ENCODE results near the gene TPH2.

The TPH2 gene

DNA sequence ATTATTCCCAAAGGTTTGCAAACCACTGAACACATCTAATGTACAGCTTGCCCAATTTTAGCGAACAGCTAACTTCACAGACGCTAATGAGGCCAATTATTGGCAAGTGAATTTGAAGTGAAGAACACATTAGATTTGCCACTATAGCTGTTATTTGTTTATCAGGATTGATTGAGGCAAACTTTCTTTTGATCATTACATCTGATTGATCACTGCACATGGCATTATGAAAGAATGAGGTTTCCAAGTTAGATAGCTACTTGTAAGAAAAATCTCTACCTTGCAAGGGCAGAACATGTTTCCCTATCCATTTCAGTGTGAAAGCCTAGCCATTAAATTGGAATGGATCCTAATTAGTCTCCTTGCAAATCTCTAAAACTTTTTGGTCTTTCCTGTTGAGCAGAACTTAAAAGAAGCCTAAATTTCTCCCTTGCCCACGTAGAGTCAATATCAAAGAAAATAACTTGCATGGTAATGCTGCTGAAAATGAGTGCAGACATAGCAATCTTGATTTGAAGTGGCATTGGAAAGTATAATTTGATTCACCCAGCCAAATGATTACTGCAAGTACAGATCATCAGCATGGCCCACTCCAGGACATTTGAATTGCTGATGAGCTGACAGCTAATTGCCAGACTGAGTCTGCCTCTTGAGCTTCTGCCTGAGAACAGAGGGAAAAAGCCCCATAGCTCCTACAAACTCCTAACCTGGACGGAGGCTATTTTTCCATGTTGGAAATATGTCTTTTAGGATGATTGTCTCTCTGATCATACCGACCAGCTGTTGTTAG, 98.6 kb downstream of the TPH2 start:
- no peak for DNase-seq

DNA sequence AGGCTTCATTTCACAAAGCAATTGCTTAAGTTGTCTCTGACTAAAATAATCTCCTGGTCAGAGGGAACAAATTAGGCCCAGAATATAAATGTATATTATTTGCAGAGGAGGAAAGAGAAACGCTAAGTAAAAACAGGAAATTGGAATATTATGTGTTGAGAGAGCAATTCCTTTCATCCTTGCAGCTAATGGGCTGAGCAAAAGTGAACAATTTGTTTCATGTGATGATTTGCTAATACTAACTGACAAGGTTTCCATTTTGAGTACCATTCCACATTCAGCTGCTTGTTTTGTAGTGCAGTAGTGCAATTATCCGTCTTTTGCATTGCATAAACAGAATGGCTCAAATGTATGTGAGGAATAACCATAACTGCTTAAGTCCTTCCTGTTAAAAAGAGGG, 103.2 kb downstream of the TPH2 start:
- no peak for DNase-seq

DNA sequence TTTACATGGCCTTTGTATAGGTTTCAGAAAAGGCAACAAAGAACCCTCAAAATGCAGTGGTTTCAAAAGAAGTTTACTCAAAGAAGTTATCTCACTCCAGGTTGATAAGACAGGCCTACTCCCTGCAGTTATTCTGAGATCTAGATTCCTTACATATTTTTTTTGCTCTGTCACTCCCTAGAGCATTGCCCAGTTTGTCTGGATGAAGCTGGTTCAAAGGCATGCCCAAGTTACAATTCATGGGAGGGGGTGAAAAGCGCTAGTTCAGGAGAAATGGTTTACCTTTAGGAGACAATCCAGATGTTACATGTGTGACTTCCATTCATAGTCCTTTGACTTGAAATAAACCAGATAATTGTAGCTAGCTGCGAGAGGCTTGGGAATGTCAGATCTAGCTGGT, 115.0 kb downstream of the TPH2 start:
- no peak for DNase-seq

DNA sequence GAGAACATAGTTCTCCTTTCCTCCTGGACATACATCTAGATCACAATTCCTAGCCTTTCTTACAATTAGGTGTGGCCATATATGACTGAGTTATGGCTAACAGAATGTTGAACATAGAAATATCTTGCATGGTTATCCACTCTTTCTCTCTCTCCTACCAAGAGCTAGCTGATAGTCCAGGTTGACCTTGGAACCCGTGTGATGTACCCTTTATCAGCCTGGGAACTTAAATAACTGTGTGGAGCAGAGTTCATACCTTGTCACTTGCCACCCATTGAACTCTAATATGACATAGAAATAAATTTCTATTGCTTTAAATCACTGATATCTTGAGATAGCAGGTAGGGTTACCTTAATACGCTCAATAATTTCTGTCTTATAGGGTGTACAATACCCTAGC, 115.9 kb downstream of the TPH2 start:
- DNase-seq: no peak

DNA sequence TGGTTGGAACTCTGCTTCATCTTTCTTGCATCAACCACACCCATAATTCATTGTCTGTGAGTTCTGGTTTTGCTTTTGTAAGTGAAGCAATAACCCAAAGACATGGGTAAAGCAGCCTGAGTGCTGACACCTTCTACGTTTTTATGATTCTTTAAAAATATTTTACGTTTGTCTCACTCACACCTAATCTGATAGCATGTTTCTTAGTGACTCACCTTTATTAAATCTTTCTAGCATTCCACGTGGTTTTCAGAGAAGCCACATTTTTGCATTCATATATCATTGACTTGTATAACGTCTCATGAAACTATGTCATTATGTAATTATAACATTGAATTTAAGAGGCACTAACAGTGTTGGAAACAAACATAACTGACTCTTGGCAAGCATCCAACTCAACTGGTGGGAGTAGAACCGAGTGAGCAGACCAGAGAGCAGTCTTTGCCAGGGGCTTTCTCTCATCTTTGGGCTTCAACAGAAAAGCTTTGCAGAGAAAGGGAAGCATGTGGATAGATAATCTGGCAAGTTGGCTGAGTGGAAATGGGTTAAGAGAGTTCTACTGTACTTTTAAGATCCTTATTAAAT, 118.8 kb downstream of the TPH2 start:
- DNase-seq: peak; percentile 30

DNA sequence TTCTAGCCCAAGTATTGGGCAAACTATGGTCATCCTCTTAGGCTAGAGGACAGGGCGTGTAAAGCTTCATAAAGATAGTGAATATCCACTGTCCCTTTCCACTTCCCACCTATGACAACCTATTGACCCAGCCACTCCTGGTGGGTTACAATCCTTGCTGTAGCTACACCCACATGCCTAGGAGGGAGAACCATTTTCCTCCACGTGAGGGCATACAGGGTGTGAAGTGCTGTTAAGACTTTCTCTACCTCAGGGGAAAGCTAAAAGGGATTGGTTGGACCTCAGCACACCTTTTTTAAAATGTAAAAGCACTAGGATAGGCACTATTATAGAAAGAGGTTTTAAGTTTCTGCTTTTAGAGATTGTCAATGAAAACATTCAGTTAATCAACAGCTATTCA, 124.4 kb downstream of the TPH2 start:
- no peak for DNase-seq

DNA sequence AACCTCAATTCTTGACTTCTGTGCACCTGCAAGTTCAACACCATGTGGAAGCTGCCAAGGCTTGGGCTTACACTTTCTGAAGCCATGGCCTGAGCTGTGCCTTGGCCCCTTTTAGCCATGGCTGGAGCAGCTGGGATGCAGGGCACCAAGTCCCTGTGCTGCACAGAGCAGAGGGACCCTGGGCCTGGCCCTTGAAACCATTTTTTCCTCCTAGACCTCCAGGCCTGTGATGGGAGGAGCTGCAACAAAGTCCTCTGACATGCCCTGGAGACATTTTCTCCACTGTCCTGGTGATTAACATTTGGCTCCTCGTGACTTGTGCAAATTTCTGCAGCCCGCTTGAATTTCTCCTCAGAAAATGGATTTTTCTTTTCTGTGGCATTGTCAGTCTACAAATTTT, 132.4 kb downstream of the TPH2 start:
- no peak for DNase-seq

DNA sequence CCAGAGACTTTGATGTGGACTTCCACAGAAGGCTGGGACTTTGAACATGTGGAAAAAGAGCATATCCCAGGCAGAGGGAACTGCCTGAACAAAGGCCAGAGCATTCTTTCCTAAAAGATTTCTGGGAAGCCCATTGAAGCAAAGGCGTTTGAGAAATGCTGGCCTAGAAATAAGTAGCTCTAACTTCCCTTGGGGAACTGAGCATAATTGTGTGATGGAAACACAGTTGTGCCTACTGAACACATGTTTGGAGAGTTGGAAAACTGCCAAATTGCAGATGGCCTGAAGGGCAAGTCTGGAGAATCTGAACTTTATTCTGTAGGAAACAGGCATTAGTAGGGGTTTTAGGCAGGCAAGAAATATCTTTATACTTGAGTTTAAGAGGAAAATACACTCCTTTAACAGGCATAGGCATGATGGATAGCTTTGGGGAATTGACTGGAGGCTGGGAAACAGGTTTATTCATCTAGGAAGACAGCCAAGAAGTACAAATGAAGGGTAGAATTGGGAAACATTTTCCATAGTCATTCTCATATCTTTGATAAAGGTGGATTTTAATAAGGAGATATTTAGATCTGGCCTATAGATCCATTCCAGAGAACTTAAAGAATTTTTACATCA, 134.1 kb downstream of the TPH2 start:
- no peak for DNase-seq

DNA sequence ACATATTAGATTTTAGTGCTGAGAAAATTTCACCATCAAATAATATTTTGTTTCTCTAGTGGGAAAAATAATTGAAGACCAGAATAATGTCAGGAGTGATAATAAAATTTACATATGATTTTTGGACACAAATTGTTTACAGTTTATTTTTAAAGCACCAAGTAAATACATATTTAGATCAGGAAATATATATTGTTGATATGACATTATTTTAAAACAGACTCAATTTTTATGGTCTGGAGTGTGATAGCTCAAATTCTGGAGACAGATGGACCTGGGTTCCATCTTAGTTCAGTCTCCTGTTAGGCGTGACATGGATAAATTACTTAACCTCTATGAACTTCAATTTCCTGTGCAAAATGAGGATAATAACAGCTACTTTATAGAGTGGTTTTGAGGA, 135.4 kb downstream of the TPH2 start:
- DNase-seq: no peak

DNA sequence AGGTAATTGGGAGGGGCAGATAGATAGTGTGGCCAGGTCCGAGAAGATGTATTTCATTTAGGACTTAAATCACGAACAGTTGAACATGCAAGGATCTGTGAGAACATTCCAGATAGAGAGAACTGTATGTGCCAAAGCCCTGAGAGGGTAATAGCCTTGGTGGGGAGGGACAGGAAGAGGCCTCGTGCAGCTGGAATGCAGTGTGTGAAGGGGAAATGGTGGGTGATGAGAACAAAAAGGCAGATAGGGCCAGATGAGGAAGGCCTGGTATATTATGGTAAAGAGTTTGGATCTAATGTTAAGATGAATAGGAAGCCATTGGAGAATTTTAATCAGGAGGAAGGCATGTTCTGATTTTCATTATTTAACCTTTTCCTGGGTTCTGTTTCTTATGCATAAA, 136.3 kb downstream of the TPH2 start:
- no peak for DNase-seq

DNA sequence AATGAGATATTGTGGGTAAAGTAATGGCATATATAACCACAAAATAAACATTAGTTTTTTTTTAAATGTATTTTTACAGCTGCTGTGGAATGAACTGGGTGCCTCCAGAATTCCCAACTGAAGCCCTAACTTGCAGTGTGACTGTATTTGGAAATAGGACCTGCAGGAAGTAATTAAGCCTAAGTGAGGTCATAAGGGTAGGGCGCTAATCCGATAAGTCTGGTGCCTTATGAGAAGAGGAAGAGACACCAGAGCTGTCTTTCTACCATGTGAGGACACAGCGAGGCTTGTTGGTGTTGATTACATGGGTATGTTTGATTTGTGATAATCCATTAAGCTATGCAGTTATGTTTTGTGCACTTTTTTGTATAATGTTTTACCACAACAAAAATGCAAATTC, 136.8 kb downstream of the TPH2 start:
- no peak for DNase-seq

DNA sequence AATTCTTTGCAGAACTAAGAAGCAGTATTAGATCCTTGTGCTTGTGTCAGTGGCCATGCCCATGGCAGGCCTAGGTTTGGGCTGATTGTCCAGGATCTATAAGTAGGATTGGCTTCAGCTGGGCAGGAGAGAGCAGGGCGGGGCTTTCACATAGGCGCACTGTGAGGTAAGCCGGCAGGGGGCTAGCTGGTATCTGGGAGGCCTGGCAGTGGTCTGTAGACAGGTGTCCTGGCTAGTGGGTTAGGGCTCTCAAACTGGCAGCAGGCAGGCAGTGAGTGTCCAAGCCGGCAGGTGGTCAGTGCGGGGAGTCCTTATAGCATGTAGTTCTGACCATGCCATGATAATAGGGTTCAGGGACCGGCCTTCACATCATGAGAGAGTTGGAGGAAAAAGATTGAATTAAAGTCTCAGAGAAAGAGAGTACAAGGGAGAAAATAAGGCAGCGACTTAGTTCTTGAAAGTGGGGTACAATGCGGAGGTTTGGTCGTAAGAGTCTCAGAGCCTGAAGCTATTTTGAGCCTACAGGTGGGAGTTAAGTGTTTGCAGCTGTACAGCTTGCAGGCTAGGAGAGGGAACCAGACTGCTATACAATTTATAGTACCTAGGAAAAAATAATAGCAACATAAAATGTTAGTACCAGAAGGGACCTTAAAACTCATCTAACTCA, 137.4 kb downstream of the TPH2 start:
- no peak for DNase-seq

DNA sequence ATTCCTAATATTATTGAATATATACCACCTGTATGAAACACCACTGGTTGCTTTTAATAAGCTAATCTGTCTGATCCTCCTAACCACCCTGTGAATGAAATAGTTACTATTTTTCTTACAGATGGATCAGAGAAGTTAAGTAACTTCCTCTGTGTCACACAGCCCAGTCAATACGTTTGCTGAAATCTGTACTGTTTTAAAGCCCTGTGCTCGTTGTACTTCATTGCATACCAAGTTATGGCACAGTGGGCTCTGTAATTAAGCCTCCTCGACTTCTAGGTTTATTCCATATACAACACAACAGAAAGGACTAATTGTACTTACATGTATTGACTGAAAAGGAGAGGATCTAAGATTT, 137.9 kb downstream of the TPH2 start:
- no peak for DNase-seq

DNA sequence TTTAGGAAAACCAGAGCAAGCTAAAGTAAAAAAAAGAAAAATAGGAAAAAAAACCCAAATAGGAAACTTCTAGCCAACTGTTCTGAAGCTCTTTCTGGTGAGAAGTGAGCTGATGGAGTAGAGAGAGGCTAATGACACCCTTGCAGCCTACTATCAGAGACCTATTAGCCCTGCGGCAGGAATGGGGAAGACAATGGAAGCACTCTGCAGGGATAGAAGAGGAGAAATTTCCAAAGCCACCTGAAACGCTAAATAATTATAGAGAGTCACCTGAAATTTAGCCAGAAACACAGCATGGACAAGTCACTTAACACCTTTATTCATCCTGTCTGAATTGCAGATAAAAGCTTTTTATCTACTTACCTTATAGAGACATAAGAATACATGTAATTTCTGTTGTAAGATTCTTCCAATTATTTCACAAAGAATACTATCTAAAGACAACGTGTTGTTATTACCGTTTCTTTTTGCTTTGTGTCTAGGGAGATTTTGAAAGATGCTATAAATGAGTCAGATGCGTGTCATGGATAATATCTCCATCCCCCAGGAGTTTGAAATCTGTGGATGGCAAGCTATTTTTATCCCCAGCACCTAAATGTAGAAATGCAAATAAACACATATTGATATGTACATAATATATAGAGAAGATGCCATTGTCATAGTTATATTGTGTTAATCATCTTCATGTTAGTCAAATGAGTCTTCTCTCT, 138.6 kb downstream of the TPH2 start:
- no peak for DNase-seq

DNA sequence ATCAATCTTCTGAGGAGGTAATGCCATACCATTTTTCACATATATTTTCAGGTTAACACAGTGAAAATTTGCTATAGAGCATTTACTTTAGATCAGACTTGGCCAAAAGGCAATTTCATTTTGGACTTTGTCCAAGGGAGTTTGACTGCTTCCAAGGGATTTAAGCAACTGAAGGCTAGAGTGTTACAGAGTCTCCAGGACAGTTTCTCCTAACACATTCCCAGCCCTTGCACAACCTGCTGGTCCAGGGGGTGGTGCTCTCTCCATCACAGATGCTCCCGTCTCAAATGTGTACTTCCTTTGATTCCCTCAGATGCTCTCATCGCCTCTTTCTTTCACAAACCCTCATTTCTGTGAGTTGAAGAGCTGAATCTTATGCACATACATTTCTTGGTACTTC, 143.1 kb downstream of the TPH2 start:
- no peak for DNase-seq

Data from DMS79 treated with DMSO at 0.1 percent for 48 hours (cell line).